HT-29 (cell line): Measurements from ENCODE around the gene DNAJC18. TPM values are rescaled to one million over a fixed set of nuclear protein-coding genes. Genes with fewer than 3 reads are reported as not detected.
"Not testable (repeated sequence)": the region's sequence is repeated elsewhere in the genome, so short reads cannot be mapped to it uniquely, and the experiment has no call there.

Source experiments
- DNase-seq: peaks from one replicate; pipeline ENCODE4 v3.0.0-alpha.2; 2015; ENCODE audit warnings: low spot score
- total RNA-seq: library from RNA; depleted of rRNA; stranded (reverse); fragments of >200 nt; shearing (Covaris generic); gene quantifications from 2 replicates; pipeline ENCODE4 v1.2.3, GENCODE V29; 2014

Gene DNAJC18
- total RNA-seq, 1 experiment from 2014 or later, result 0.81 TPM

- DNase-seq, result peak; percentile 75
Measured at GRCh38 chr5:139388198-139388821, 51.0 kb downstream of the DNAJC18 start.

GRCh38 chr5:139387611-139388197, 51.6 kb downstream of the DNAJC18 start:
- DNase-seq, result no peak

GRCh38 chr5:139386956-139387355, 52.4 kb downstream of the DNAJC18 start:
- DNase-seq, result not testable (repeated sequence)

- no peak for DNase-seq
Measured at GRCh38 chr5:139386050-139386438, 53.3 kb downstream of the DNAJC18 start.

GRCh38 chr5:139385061-139386049, 54.0 kb downstream of the DNAJC18 start:
- DNase-seq, result peak; percentile 50

GRCh38 chr5:139384591-139385051, 54.7 kb downstream of the DNAJC18 start:
- DNase-seq, result no peak

GRCh38 chr5:139383993-139384590, 55.2 kb downstream of the DNAJC18 start:
- DNase-seq, result no peak

GRCh38 chr5:139383275-139383992, 55.9 kb downstream of the DNAJC18 start, which contains the start of gene SLC23A1:
SLC23A1 (minus strand) TSS chr5:139383297; CDS start chr5:139383253, 44 bp downstream.
- DNase-seq, result peak; percentile 61

GRCh38 chr5:139382807-139383206, 56.5 kb downstream of the DNAJC18 start:
- DNase-seq, result no peak

- DNase-seq, result no peak
Measured at GRCh38 chr5:139381837-139382761, 57.2 kb downstream of the DNAJC18 start.

- DNase-seq, result no peak
Measured at GRCh38 chr5:139379626-139380449, 59.5 kb downstream of the DNAJC18 start.

- DNase-seq, result peak; percentile 77
Measured at GRCh38 chr5:139378941-139379361, 60.4 kb downstream of the DNAJC18 start.

GRCh38 chr5:139378101-139378825, 61.1 kb downstream of the DNAJC18 start:
- no peak for DNase-seq

- no peak for DNase-seq
Measured at GRCh38 chr5:139377226-139377625, 62.1 kb downstream of the DNAJC18 start.

GRCh38 chr5:139376364-139376763, 63.0 kb downstream of the DNAJC18 start:
- DNase-seq, result no peak

- no peak for DNase-seq
Measured at GRCh38 chr5:139374909-139375308, 64.4 kb downstream of the DNAJC18 start.

GRCh38 chr5:139371482-139372435, 67.6 kb downstream of the DNAJC18 start:
- DNase-seq, result no peak
